ENCODE measurements around the gene FBXW4. TPM values are rescaled to one million over a fixed set of nuclear protein-coding genes. Genes with fewer than 3 reads are reported as not detected.

The FBXW4 gene
- total and polyA plus RNA-seq, 10 of the 15 experiments (the other 5 are each of a cell fraction or from before 2014, with no cell fraction given): 5.7 to 42.0 (median 27.5) TPM

DNA sequence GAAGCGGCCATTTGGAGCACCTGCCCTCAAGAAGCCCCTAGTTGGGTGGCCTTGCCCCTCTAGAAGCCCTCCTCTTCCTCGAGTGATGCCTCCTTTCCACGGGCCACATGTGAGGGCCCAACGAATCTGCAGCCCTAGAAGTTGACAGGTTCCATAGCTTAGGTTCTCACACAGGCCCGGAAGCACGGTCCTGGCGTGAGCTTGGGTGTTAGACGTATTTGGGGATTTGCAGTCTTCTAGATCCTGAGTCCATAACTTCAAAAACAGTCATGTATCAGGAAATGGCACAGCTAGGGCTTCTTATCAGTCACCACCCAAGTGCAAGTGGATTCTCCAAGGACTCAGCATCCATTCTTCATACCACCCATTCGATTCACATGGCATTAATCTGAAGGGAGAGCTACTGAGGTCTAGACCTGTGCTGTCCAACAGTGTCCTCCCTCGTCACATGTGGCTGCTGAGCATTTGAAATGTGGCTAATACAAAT is 477 bp upstream of the FBXW4 start:
- RAD21 ChIA-PET (ENCODE audit: unreplicated experiment): interaction anchor here (0.6 to 2.3 kb wide), 3 partner anchors 9 to 92 kb away, joined by 3 to 9 read pairs (median 9); no protein-coding TSS in a partner anchor
- CTCF ChIA-PET: interaction anchor here (0.9 to 2.4 kb wide), 3 partner anchors 25 to 93 kb away, joined by 3 to 7 read pairs (median 6); no protein-coding TSS in a partner anchor
- Histone ChIP-seq H3K4me2 (ENCODE audit: control insufficient read depth, insufficient read depth) (peak overlapping the region; percentile 83), H3K4me3 (peak overlapping the region; percentile 98), H3K79me2 (ENCODE audit: control insufficient read depth, insufficient read depth, low read length) (peaks cover 61% of the 10 kb centered on the region), H4K20me1 (ENCODE audit: control insufficient read depth, insufficient read depth) (no peaks in the 10 kb centered on the region), H3K4me1 (ENCODE audit: control insufficient read depth, insufficient read depth, low read length) (peaks cover 12% of the 10 kb centered on the region), H2AFZ (ENCODE audit: control insufficient read depth, low read depth, low read length) (peak overlapping the region; percentile 70), H3K27me3 (replicated peaks in 1 of 2; ENCODE audit: control insufficient read depth in 2 of 2, insufficient read depth in 2 of 2, low read length in 1 of 2) (no peaks in the 10 kb centered on the region), H3K27ac (ENCODE audit: control insufficient read depth, insufficient read depth) (peak overlapping the region; percentile 91), H3K9ac (ENCODE audit: control insufficient read depth, insufficient read depth, low read length) (peak overlapping the region; percentile 94), H3K36me3 (ENCODE audit: control insufficient read depth in 2 of 2, insufficient read depth in 2 of 2, low read length in 1 of 2) (no peaks in the 10 kb centered on the region), H3K9me3 (replicated peaks; ENCODE audit: control insufficient read depth, insufficient read depth, low read length) (no peaks in the 10 kb centered on the region)
- in situ Hi-C loops (cut with MboI): no loop called here
- SMC1A ChIA-PET (ENCODE audit: uncharacterized antibody, unreplicated experiment): interaction anchor here (0.7 to 1.2 kb wide), 5 partner anchors 9 to 407 kb away, joined by 3 to 5 read pairs (median 3); no protein-coding TSS in a partner anchor
- WGBS (ENCODE audit: insufficient coverage, insufficient replicate concordance, low lambda C conversion rate, missing lambda C conversion rate): 52% methylated on average over 10 of the region's 10 CpGs
- BruUV-seq (replicated peaks): no TSS peak
- POLR2A ChIA-PET: interaction anchor here (0.5 to 1.3 kb wide), 5 partner anchors 9 to 121 kb away, joined by 3 to 7 read pairs (median 3); partner anchors contain the start of gene NPM3
- FAIRE-seq (no peak), DNase-seq (ENCODE audit: low read depth, low spot score) (no peak), ATAC-seq (no peak)
- intact Hi-C loops (cut with micrococcal nuclease; ENCODE audit: unreplicated experiment): no loop called here
- TF ChIP-seq, protein P1, sequence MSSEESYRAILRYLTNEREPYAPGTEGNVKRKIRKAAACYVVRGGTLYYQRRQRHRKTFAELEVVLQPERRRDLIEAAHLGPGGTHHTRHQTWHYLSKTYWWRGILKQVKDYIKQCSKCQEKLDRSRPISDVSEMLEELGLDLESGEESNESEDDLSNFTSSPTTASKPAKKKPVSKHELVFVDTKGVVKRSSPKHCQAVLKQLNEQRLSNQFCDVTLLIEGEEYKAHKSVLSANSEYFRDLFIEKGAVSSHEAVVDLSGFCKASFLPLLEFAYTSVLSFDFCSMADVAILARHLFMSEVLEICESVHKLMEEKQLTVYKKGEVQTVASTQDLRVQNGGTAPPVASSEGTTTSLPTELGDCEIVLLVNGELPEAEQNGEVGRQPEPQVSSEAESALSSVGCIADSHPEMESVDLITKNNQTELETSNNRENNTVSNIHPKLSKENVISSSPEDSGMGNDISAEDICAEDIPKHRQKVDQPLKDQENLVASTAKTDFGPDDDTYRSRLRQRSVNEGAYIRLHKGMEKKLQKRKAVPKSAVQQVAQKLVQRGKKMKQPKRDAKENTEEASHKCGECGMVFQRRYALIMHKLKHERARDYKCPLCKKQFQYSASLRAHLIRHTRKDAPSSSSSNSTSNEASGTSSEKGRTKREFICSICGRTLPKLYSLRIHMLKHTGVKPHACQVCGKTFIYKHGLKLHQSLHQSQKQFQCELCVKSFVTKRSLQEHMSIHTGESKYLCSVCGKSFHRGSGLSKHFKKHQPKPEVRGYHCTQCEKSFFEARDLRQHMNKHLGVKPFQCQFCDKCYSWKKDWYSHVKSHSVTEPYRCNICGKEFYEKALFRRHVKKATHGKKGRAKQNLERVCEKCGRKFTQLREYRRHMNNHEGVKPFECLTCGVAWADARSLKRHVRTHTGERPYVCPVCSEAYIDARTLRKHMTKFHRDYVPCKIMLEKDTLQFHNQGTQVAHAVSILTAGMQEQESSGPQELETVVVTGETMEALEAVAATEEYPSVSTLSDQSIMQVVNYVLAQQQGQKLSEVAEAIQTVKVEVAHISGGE (CRISPR knock-in tag; IDR thresholded peaks at IDR 0.05): no peak
- TF ChIP-seq, protein P2, sequence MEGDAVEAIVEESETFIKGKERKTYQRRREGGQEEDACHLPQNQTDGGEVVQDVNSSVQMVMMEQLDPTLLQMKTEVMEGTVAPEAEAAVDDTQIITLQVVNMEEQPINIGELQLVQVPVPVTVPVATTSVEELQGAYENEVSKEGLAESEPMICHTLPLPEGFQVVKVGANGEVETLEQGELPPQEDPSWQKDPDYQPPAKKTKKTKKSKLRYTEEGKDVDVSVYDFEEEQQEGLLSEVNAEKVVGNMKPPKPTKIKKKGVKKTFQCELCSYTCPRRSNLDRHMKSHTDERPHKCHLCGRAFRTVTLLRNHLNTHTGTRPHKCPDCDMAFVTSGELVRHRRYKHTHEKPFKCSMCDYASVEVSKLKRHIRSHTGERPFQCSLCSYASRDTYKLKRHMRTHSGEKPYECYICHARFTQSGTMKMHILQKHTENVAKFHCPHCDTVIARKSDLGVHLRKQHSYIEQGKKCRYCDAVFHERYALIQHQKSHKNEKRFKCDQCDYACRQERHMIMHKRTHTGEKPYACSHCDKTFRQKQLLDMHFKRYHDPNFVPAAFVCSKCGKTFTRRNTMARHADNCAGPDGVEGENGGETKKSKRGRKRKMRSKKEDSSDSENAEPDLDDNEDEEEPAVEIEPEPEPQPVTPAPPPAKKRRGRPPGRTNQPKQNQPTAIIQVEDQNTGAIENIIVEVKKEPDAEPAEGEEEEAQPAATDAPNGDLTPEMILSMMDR (IDR thresholded peaks at IDR 0.05 in 2 of 3, conservative IDR thresholded peaks at IDR 0.05 in 1 of 3; ENCODE audit: control insufficient read depth in 2 of 3, extremely low read depth in 1 of 3, insufficient read depth in 1 of 3, low read depth in 3 of 3, low read length in 3 of 3): no peak
- TF ChIP-seq JUNB (IDR thresholded peaks at IDR 0.05): no peak
- TF ChIP-seq PML (IDR thresholded peaks at IDR 0.05; ENCODE audit: low read length): peak; percentile 44; the same call in 1 of the 2 replicates
- 0 out of 2 replicates have a peak, but pooled peaks have one; percentile 1 for TF ChIP-seq CBX5 (IDR thresholded peaks at IDR 0.05; ENCODE audit: low read depth)
- TF ChIP-seq, protein P3, sequence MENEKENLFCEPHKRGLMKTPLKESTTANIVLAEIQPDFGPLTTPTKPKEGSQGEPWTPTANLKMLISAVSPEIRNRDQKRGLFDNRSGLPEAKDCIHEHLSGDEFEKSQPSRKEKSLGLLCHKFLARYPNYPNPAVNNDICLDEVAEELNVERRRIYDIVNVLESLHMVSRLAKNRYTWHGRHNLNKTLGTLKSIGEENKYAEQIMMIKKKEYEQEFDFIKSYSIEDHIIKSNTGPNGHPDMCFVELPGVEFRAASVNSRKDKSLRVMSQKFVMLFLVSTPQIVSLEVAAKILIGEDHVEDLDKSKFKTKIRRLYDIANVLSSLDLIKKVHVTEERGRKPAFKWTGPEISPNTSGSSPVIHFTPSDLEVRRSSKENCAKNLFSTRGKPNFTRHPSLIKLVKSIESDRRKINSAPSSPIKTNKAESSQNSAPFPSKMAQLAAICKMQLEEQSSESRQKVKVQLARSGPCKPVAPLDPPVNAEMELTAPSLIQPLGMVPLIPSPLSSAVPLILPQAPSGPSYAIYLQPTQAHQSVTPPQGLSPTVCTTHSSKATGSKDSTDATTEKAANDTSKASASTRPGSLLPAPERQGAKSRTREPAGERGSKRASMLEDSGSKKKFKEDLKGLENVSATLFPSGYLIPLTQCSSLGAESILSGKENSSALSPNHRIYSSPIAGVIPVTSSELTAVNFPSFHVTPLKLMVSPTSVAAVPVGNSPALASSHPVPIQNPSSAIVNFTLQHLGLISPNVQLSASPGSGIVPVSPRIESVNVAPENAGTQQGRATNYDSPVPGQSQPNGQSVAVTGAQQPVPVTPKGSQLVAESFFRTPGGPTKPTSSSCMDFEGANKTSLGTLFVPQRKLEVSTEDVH (IDR thresholded peaks at IDR 0.05; ENCODE audit: low read depth, partially characterized antibody): no peak
- no peak; the same call in 1 of the 2 replicates for TF ChIP-seq LARP7 (IDR thresholded peaks at IDR 0.05)
- TF ChIP-seq IKZF1 (conservative IDR thresholded peaks at IDR 0.05): no peak
- TF ChIP-seq IRF4 (IDR thresholded peaks at IDR 0.05; ENCODE audit: low read depth, low read length): no peak
- TF ChIP-seq TAF1 (IDR thresholded peaks at IDR 0.05; ENCODE audit: borderline replicate concordance, low read depth, low read length): no peak
- TF ChIP-seq ETV6 (conservative IDR thresholded peaks at IDR 0.05 in 1 of 2, IDR thresholded peaks at IDR 0.05 in 1 of 2; ENCODE audit: borderline replicate concordance in 1 of 2, low read depth in 1 of 2): no peak
- no peak for TF ChIP-seq HDAC6 (IDR thresholded peaks at IDR 0.05; ENCODE audit: unreplicated experiment)
- no peak for TF ChIP-seq POLR2A (IDR thresholded peaks at IDR 0.05; ENCODE audit: low read depth, low read length)
- TF ChIP-seq STAT1 (conservative IDR thresholded peaks at IDR 0.05): no peak
- no peak for TF ChIP-seq SMC3 (IDR thresholded peaks at IDR 0.05; ENCODE audit: borderline replicate concordance, low read length)
- TF ChIP-seq RUNX3 (IDR thresholded peaks at IDR 0.05; ENCODE audit: low read length): peak; percentile 54; the same call in 1 of the 2 replicates
- no peak for TF ChIP-seq BACH1 (IDR thresholded peaks at IDR 0.05; ENCODE audit: borderline replicate concordance)

Measured in GM12878 (cell line).